NT2/D1 (cell line): ENCODE measurements around the gene CLCN7.
A peak's percentile ranks its signal among the peaks of the same experiment; 100 is the strongest.

ENCODE experiments used
- DNase-seq: peaks from one replicate; pipeline ENCODE4 v3.0.0-alpha.2; 2011; ENCODE audit warnings: low read depth, low spot score
- H3K27me3 ChIP-seq: 2 replicates; pipeline ENCODE4 v1.6.0; 2011; ENCODE audit warnings: mild to moderate bottlenecking; ENCODE audit not compliant: insufficient read length, insufficient read depth
- H3K36me3 ChIP-seq: 2 replicates; pipeline ENCODE4 v1.6.1; 2011; ENCODE audit warnings: mild to moderate bottlenecking, low read length, mixed read lengths; ENCODE audit not compliant: insufficient read depth, insufficient read length
- H3K4me1 ChIP-seq: 2 replicates; pipeline ENCODE4 v1.5.1; 2011; ENCODE audit not compliant: insufficient read depth, insufficient read length
- H3K4me3 ChIP-seq: 2 replicates; pipeline ENCODE4 v1.5.1; 2011; ENCODE audit warnings: low read depth; ENCODE audit not compliant: insufficient read length
- H3K9ac ChIP-seq: 2 replicates; pipeline ENCODE4 v1.6.0; 2011; ENCODE audit warnings: low read depth; ENCODE audit not compliant: insufficient read length
- H3K9me3 ChIP-seq: 2 replicates; pipeline ENCODE4 v1.5.1; 2011; ENCODE audit warnings: mild to moderate bottlenecking, low read length; ENCODE audit not compliant: insufficient read depth
- SUZ12 ChIP-seq: IDR thresholded peaks from 2 replicates; pipeline ENCODE4 v1.6.1; 2011; ENCODE audit not compliant: insufficient read length, insufficient read depth; ENCODE audit errors: extremely low read depth
- YY1 ChIP-seq: IDR thresholded peaks from 2 replicates; pipeline ENCODE4 v1.6.1; 2011; ENCODE audit not compliant: insufficient read length, insufficient read depth
- ZNF274 ChIP-seq: IDR thresholded peaks from 2 replicates; pipeline ENCODE4 v1.6.1; 2011; ENCODE audit warnings: mild to moderate bottlenecking, low read depth, low read length

The CLCN7 gene

DNA sequence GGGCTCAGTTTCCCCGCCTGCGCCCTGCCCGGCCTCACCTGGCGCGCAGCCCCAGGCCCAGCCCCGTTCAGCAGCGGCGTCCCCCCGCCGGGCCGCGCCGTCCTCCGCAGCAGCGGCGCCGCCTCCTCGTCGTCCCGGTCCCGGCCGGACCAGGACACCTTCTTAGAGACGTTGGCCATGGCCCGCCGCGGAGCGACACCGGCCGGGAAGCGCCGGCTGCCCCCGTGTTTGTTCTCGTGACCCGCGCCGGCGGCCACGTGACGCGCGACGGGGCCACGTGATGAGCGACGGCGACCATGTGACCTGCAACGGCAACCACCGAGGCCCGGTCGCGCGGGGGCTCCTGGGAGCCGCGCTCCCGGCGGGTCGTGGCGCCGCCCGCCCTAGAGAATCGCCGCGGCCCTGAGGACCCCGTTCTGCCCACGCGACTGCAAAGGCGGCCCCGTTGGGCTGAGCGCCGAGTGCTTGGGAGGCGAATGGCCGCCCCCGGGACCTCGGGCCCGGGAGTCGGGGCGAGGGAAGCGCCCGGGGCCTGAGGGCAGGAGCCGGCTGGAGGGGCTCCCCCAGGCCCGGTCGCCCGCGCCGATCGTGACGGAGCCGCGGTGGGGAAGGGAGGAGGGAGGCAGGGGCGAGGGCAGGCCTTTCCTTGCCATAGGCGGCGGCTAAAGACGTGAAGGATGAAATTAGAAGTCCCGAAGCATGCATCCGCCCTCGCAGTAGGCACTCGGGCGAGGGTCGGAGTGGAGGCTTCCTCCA, at the start of gene CLCN7:
CLCN7 (minus strand) TSS at position 233 of the 756 bp plus-strand sequence; CDS start at position 179, 54 bp downstream.
- peak; percentile 81 for DNase-seq
- H3K9me3 ChIP-seq = no peaks in the 10 kb centered on the region
- peaks cover 4% of the 10 kb centered on the region for H3K36me3 ChIP-seq
- H3K27me3 ChIP-seq = peaks cover 2% of the 10 kb centered on the region
- peak within 1 kb of the TSS; percentile 87 for H3K4me3 ChIP-seq
- TF ChIP-seq YY1 (no peak), SUZ12 (no peak), ZNF274 (no peak)
- H3K4me1 ChIP-seq = peaks cover 6% of the 10 kb centered on the region
- H3K9ac ChIP-seq = peak within 1 kb of the TSS; percentile 95

- no peak overlapping the region for H3K9ac ChIP-seq
- TF ChIP-seq SUZ12 = no peak
- TF ChIP-seq ZNF274 = no peak
- no peak for TF ChIP-seq YY1
- H3K4me3 ChIP-seq = no peak overlapping the region
Measured at GRCh38 chr16:1524366-1524765, 49.5 kb upstream of the CLCN7 start.

GRCh38 chr16:1523581-1524245, 48.9 kb upstream of the CLCN7 start:
- peaks cover 15% of the 10 kb centered on the region for H3K4me1 ChIP-seq
- peaks cover 16% of the 10 kb centered on the region for H3K36me3 ChIP-seq
- TF ChIP-seq YY1 = no peak
- TF ChIP-seq SUZ12 = no peak
- TF ChIP-seq ZNF274 = no peak
- H3K4me3 ChIP-seq = no peak overlapping the region
- H3K9ac ChIP-seq = no peak overlapping the region
- H3K27me3 ChIP-seq = no peaks in the 10 kb centered on the region
- no peaks in the 10 kb centered on the region for H3K9me3 ChIP-seq
- DNase-seq = no peak

More at GRCh38 chr16:1524366-1524765, 49.5 kb upstream of the CLCN7 start:
- no peak for DNase-seq
- no peaks in the 10 kb centered on the region for H3K9me3 ChIP-seq
- peaks cover 15% of the 10 kb centered on the region for H3K4me1 ChIP-seq
- H3K27me3 ChIP-seq = no peaks in the 10 kb centered on the region
- peaks cover 14% of the 10 kb centered on the region for H3K36me3 ChIP-seq

GRCh38 chr16:1520461-1520860, 45.6 kb upstream of the CLCN7 start:
- Histone ChIP-seq H3K9ac (no peak overlapping the region), H3K36me3 (peaks cover 18% of the 10 kb centered on the region), H3K27me3 (no peaks in the 10 kb centered on the region), H3K9me3 (no peaks in the 10 kb centered on the region), H3K4me3 (no peak overlapping the region), H3K4me1 (no peaks in the 10 kb centered on the region)
- no peak for TF ChIP-seq ZNF274
- TF ChIP-seq YY1 = no peak
- TF ChIP-seq SUZ12 = no peak
- DNase-seq = no peak

GRCh38 chr16:1519831-1520230, 45.0 kb upstream of the CLCN7 start:
- no peak for DNase-seq
- Histone ChIP-seq H3K27me3 (no peaks in the 10 kb centered on the region), H3K4me1 (no peaks in the 10 kb centered on the region), H3K9me3 (no peaks in the 10 kb centered on the region), H3K36me3 (peaks cover 18% of the 10 kb centered on the region), H3K4me3 (no peak overlapping the region), H3K9ac (no peak overlapping the region)
- TF ChIP-seq ZNF274 (no peak), YY1 (no peak), SUZ12 (no peak)

DNA sequence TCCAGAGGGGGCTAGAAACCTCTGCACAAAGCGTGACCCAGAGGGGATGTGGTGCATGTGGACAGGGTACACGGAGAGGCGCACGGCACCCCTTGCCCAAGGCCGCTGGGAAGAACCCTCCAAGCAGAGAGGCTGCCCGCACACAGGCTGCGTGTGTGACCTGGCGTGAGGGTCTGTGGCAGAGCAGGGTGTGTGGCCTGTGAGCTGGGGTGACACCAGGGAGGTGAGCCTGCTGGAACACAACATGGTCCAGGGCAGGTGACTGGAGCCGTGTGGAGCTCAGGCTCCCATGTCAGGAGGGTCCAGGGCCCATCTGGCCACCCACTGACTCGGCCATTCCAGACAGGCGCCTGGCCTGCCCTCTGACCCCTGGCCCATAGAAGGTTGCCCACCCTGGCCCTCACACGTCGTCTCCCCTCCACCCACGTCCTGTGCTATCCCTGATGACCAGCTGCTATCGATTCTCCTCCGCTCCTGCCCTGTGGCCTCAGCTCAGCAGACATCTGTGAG, 43.9 kb upstream of the CLCN7 start:
- Histone ChIP-seq H3K27me3 (no peaks in the 10 kb centered on the region), H3K36me3 (peaks cover 18% of the 10 kb centered on the region), H3K4me1 (no peaks in the 10 kb centered on the region), H3K9ac (no peak overlapping the region), H3K4me3 (no peak overlapping the region), H3K9me3 (no peaks in the 10 kb centered on the region)
- TF ChIP-seq ZNF274 = no peak
- no peak for TF ChIP-seq YY1
- no peak for TF ChIP-seq SUZ12
- no peak for DNase-seq

GRCh38 chr16:1514507-1514906, 39.7 kb upstream of the CLCN7 start:
- Histone ChIP-seq H3K9me3 (no peaks in the 10 kb centered on the region), H3K36me3 (peaks cover 37% of the 10 kb centered on the region), H3K27me3 (no peaks in the 10 kb centered on the region), H3K4me3 (no peak overlapping the region), H3K4me1 (peaks cover 3% of the 10 kb centered on the region), H3K9ac (no peak overlapping the region)
- TF ChIP-seq SUZ12 (no peak), YY1 (no peak), ZNF274 (no peak)
- DNase-seq = no peak
